ENCODE data around the gene MAP4K4.

MAP4K4 gene

DNA sequence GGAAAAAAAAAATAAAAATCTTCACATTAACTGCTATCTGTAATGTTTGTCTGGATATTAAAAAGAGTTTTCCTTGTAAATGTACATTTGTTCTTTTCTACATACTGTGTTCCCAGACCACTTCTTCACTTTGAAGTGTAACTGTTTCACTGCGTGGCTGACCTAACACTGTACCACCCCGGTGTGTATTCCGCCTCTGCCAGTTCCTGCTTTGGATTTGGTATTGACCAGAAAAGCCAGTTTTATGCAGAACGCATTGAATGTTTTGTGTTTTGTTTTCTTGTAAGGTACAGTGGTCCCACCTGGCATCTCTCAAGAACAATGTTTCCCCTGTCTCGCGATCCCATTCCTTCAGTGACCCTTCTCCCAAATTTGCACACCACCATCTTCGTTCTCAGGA lies 166.0 kb downstream of the MAP4K4 start:
- no peak for DNase-seq (ENCODE audit: low read depth in 2 of 3, low spot score in 1 of 3)

DNA sequence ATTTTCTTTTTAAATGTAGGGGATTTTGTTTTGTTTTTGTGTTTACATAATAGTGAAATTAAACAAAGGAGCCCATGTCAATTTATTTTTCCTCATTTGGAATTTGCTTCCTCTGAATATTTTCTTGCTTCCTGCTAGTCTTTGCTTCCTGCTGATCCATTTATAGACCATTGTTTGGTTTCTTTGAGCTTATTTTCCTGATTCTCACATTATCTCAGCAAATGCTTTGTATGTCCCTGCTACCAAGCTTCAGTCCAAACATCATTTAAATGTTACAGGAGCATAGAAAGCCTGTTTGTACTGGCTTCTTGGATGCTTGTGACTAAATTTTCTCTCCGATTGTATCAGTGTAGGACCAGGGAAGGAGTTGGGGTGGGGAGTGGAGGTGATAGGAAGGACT lies 166.9 kb downstream of the MAP4K4 start:
- DNase-seq (ENCODE audit: low read depth in 2 of 3, low spot score in 1 of 3), result no peak

DNA sequence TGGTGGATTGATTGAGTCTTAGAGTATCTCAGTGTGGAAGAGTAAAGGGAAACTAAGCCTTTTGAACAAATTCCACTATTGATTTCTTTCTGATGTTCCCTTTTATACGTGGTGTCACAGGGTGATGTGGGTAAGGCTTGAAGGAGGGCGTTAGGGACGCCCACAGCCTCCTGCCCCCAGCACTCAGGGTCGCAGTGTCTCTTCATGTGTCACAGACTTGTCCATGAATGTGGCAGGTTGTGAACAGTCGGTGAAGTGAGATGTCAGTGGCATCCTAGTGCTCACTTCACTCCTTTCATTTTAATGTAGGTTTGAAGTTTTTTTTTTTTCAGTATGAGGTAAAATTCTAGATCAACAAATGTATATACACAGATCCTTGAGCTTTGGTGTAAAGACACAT lies 171.0 kb downstream of the MAP4K4 start:
- no peak for DNase-seq (ENCODE audit: low read depth in 2 of 3, low spot score in 1 of 3)

DNA sequence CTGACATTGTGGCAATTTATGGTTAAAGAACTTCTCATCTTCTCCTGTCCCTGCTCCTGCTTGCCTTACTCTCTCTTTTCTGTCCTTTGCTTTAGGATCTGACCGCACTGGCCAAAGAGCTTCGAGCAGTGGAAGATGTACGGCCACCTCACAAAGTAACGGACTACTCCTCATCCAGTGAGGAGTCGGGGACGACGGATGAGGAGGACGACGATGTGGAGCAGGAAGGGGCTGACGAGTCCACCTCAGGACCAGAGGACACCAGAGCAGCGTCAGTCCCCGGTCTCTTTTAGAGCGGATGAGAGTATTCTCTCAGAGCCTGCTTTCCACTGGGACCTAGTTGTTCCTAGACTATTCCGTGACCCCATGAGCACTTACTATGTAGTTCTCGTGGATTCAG lies 172.0 kb downstream of the MAP4K4 start:
- no peak for DNase-seq (ENCODE audit: low read depth in 2 of 3, low spot score in 1 of 3)

DNA sequence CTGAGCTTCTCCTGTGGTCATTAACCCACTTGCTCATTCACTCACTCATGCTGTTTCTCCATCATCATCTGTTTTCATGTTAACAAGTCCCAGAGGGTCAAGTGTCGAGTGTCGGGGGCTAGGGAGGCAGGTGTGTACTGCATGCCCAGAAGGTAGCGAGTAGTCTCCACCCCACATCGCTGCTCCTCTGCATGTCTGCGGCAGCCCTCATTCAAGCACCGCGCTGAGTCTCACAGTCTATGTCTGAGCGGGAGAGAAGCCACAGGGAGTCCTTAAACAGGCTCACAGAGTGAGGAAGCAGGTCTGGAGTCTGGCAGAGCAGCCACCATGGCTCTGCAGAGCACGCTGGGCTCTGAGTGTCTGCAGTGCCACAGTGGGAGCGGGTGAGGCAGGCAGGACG lies 172.9 kb downstream of the MAP4K4 start:
- DNase-seq (ENCODE audit: low read depth in 2 of 3, low spot score in 1 of 3), result no peak

DNA sequence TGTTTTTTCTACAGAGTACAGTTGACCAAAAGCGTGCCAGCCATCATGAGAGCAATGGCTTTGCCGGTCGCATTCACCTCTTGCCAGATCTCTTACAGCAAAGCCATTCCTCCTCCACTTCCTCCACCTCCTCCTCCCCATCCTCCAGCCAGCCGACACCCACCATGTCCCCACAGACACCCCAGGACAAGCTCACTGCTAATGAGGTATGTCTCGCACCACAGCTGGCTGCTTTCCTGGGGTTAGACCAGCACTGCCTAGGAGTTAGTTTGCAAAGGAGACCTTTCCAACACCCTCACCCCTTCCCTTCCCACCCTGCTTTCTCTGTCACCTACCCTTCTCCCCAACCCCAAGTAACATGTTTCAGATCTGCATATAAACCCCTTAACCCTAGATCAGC lies 174.0 kb downstream of the MAP4K4 start:
- no peak for DNase-seq (ENCODE audit: low read depth in 2 of 3, low spot score in 1 of 3)

DNA sequence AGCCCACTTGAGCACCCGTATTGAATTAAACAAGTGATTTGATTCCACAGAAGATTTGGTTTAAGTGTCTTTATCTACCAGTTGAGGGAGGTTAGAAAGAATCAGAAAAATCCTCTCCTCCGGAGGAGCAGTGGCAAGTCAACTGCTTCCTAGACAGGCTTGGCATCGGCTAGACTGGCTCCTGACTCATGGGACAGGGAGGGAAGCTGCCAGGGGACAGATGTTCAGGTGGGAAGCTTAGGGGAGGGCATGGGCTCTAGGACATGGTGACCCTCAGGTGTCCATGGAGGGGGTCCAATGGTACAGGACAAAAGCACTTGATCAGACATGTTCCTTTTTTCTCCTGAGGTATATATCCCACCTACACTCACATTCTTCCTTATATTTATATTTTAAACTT lies 175.0 kb downstream of the MAP4K4 start:
- DNase-seq (ENCODE audit: low read depth in 2 of 3, low spot score in 1 of 3), result no peak

DNA sequence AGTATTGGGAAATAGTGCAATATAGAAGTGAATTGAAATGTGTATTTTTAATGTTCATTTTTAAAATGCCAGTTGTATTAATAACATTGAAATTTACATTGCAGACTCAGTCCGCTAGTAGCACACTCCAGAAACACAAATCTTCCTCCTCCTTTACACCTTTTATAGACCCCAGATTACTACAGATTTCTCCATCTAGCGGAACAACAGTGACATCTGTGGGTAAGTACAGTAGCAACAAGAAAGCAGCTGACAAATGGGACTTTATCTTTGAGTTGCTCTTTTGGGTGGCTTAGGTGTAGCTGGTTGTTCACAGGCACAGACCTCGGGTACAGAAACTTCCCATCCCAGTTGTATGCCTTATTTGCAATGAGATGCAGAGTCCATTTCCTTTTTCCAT lies 176.0 kb downstream of the MAP4K4 start:
- DNase-seq (ENCODE audit: low read depth in 2 of 3, low spot score in 1 of 3), result no peak

DNA sequence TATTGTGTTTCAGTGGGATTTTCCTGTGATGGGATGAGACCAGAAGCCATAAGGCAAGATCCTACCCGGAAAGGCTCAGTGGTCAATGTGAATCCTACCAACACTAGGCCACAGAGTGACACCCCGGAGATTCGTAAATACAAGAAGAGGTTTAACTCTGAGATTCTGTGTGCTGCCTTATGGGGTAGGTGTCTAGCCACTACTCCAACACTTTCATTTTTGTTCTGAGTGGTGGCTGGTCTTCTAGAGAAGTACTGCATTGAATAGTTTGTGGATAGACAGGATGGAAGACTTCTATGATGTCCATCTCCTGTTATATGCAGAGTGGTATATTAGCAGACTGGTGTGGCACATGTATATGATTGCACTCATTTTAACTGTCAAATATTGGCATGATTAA lies 176.6 kb downstream of the MAP4K4 start:
- DNase-seq (ENCODE audit: low read depth in 2 of 3, low spot score in 1 of 3), result no peak

DNA sequence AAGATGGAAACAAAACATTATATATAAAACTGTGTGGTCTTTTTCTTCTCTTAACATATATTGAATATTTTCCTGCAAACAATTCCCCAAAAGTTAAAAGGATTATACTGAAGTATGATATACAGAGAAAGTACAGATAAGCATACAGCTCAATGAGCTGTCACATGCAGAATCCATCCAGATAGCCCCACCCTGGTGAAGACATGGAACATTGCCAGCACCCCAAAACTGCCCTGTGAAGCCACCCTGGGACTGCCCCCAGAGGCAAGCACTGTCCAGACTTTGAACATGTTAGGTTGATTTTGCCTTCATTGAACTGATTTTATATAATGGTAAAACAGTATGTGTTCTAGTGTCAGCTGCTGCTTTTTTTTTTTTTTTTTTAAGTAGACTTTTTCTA lies 182.0 kb downstream of the MAP4K4 start:
- no peak for DNase-seq (ENCODE audit: low read depth in 2 of 3, low spot score in 1 of 3)

DNA sequence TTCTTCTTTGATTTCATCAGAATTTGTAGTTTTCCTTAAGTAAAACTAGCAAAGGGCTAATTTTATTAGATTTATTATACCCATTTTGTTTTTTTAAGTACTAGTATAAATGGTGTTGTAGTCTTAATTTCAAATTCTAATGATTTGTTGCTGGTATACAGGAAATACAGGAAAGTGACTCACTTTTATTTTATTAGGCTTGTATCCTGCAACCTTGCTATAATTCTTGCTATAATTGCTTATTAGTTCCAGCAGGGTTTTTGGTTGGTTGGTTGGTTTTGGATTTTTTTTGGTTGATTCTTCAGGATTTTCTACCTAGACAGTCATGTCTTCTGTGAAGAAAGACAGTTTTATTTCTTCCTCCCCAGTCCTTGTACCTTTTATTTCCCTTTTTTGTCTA lies 183.6 kb downstream of the MAP4K4 start:
- DNase-seq (ENCODE audit: low read depth in 2 of 3, low spot score in 1 of 3), result no peak

DNA sequence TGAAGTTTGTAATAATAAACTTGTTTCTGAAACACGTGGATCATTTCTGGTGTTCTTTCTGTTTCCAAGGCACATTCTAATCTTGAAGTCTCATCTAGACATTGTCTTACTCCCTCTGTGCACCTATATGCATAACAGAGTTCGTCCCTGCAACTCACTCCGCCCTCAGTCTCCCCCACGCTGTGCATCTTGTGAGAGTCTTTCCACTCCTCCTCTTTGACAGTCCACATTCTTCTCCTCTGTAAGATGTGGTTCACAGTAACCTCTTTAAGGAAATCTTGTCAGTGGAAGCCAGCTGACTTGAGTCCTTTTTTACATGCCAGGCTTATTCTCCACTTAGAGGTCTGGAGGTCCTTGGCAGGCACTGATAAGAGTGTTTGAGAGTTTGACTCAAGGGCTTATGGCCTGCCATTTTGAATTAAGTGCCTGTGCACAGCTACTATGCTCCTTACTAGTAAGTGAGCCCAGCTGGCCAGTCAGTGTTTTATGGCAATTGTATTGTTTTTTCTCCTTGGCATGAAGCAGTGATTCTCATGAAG lies 185.3 kb downstream of the MAP4K4 start:
- no peak for DNase-seq (ENCODE audit: low read depth in 2 of 3, low spot score in 1 of 3)

DNA sequence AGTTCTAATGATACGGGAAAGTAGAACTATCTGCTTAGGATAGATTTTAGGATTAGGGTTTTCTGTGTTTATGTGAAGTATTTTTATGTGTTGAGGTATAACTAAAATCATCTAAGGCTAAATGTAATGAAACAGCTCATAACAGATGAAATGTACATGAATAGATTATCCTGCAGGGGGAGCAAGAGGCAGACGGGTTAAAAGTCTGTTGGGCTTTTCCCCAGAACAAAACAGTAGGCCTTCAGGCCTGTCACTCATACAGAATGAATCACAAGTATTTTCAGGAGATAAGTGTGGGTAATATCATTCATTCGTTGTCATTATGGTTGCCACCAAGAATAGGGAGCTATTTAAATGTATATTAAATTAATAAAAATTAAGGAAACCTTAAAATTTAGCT lies 186.4 kb downstream of the MAP4K4 start:
- DNase-seq (ENCODE audit: low read depth in 2 of 3, low spot score in 1 of 3), result peak; percentile 8 to 56 (median 32)

DNA sequence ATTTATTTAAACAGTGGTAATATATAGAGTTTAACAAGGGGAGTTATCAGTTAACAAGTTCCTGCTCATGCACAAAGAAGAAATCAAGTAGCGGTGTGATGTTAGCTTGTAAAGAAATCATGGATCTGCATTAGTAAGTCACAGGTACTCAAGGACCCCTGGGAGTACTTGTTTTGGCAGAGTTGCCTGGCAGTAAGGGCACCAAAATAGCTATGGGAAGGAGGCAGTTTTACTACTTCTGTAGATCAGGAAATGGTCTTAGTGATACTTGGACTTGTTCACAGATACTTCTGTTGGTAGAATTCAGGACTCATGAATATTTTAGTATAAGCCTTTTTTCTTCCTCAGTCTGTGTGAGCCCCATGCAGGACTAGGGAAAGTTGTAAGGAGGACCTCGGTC lies 186.9 kb downstream of the MAP4K4 start:
- no peak for DNase-seq (ENCODE audit: low read depth in 2 of 3, low spot score in 1 of 3)

DNA sequence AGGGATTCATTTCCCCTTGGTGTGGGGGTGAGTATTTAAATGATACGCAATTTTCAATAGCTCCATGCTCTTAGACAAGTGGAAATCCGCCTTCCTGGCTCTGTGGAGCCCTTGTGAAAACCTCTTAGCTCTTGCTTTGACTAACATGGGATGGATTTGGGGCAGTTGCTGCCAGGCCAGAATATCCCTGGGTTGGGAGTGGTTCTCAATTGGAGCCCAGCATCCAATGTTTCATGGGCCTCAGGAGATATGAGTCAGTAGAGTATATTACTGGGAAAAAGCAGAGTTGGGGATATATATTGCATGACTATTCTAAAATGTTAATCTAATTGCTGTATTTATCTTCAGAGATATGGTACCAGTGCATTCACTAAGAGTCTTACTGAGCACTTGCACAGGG lies 189.8 kb downstream of the MAP4K4 start:
- DNase-seq (ENCODE audit: low read depth in 2 of 3, low spot score in 1 of 3), result no peak

DNA sequence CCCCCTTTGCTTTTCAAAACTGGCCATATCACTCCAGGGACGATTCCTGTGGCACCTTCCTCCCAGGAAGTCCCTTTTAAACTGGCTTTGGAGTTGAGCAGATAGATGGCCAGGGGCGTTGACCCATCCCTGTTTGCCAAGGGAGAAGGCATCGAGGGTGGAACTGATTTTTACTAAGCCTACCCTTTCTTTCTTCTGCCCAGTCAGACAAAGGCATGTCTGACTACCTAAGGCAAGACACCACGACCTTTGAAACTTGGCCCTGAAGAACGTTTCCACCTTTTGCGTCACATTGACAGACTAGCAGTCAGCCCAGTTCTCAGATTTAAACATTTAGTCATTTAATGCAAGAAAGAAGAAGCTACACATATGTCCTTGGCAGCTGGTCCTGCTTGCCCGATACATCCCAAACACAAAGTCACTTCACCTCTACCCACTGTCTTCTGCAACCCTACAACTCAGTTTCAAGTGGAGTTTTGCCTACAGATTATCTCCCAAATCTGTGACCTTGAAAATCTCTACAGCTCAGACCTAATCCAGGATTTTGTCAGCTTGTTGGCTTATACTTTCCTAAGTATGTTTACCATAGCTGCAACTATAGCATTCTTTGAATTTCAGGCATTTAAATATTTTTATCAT lies 192.1 kb downstream of the MAP4K4 start:
- no peak for DNase-seq (ENCODE audit: low read depth in 2 of 3, low spot score in 1 of 3)

DNA sequence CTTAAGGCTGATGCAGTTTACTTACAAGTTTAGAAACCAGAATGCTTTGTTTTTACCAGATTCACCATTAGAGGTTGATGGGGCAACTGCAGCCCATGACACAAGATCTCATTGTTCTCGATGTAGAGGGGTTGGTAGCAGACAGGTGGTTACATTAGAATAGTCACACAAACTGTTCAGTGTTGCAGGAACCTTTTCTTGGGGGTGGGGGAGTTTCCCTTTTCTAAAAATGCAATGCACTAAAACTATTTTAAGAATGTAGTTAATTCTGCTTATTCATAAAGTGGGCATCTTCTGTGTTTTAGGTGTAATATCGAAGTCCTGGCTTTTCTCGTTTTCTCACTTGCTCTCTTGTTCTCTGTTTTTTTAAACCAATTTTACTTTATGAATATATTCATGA lies 194.9 kb downstream of the MAP4K4 start:
- DNase-seq (ENCODE audit: low read depth in 2 of 3, low spot score in 1 of 3), result no peak

DNA sequence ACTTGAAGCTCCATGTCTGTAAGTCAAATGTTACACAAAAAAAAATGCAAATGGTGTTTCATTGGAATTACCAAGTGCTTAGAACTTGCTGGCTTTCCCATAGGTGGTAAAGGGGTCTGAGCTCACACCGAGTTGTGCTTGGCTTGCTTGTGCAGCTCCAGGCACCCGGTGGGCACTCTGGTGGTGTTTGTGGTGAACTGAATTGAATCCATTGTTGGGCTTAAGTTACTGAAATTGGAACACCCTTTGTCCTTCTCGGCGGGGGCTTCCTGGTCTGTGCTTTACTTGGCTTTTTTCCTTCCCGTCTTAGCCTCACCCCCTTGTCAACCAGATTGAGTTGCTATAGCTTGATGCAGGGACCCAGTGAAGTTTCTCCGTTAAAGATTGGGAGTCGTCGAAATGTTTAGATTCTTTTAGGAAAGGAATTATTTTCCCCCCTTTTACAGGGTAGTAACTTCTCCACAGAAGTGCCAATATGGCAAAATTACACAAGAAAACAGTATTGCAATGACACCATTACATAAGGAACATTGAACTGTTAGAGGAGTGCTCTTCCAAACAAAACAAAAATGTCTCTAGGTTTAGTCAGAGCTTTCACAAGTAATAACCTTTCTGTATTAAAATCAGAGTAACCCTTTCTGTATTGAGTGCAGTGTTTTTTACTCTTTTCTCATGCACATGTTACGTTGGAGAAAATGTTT lies 196.3 kb downstream of the MAP4K4 start:
- DNase-seq (ENCODE audit: low read depth in 2 of 3, low spot score in 1 of 3), result no peak

DNA sequence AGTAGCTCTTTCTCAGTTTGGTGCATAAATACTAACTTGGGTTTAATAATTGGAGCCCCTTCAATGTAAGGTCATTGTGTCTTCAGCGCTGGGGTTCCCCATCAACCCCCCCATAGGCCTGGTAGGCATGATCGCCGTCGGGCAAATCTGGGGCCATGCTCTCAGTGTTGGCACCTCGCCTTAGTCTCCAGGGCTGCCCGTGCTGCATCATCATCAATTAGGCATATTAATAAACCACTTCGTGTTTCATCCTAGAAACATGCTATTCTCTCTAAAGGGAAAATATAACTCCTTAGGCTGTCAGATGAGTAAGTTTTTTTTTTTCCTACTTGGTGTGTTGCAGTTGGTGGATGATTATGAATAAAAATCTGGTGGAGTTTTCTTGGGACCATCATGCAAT lies 197.5 kb downstream of the MAP4K4 start:
- no peak for DNase-seq (ENCODE audit: low read depth in 2 of 3, low spot score in 1 of 3)

DNA sequence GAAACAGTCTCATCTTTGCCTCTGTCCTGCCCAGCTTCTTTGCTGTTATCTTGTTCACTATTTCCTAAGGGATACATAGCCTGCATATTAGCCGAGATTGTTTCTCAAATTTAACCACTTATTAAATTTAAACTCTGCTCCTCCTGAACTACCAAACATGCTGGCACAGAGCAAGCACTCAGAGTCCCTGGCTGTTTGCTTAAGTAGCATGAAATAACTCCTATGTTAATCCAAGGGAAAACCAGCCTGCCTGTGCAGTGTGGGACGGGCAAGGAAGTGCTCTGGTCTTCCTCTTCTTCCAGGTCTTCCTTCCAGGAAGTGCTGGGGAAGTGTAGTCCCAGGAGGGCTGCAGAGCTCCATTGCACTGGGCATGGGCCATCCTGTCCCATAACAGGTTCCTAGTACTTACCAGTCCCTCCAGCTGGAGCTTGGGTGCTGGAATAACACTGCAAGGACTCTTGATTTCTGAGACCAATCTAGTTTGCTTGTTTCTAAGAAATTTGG lies 198.4 kb downstream of the MAP4K4 start:
- DNase-seq (ENCODE audit: low read depth in 2 of 3, low spot score in 1 of 3), result no peak

DNA sequence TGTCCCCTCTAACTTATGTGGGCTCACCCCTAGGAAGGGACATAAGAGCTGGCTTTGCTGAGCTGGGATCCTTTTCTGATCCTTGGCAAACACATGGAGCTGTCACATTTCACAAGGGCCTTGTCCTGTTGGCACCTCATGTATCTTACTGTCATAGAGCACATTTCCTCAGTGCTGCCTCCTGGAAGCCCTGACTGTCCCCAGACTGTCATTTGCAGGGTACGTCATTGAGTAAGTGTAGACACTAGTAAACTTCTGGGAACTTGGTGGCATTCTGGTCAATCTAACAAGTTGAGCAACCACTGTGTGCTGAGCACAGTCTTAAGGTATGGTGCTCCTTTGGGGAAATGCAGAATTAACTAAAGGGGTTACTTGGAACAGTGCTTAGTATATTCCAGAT lies 199.8 kb downstream of the MAP4K4 start:
- DNase-seq (ENCODE audit: low read depth in 2 of 3, low spot score in 1 of 3), result no peak

DNA sequence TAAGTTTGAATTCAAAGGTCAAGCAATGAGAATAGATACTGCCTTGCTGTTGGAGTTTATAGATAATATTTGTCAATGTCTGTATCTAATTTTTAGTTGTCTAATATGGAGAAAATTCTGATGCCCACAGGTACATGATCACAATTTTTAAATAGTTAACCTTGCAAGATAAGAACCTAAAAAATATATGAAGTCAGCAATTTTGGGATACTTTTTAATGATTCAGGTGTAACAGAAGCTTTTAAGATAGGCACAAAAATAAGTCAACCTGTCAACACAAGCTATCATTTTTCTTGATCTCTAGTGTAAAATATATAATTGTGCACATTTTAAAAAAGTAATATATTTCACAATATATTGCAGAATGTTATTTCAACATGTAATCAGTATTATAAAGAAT lies 201.8 kb downstream of the MAP4K4 start:
- DNase-seq (ENCODE audit: low read depth in 2 of 3, low spot score in 1 of 3), result no peak

DNA sequence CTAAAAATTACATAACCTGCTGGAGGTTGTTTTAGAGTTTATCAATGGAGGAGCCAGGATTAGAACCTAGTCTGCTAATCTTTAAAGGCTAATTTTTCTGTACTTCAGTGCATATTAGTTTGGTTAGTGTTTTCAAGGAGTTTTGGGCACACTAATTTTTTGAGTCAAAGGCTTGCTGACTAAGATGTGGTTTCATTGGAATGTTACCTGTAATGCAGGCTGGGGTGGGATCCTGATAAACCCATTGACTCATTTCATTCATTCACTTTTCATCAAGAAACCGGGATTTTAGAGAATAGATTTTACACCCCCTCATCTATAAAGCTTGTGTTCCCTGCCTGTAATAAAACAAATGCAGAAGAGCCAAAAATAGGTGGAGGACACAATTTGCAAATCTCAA lies 202.4 kb downstream of the MAP4K4 start:
- DNase-seq (ENCODE audit: low read depth in 2 of 3, low spot score in 1 of 3), result no peak

Measured in stimulated activated CD4-positive, alpha-beta T cell treated with anti-CD3 and anti-CD28 coated beads, Interleukin-12 subunit alpha, Interleukin-12 subunit beta, amount 100 ng/mL, for 48 hours (primary cell).